ENCODE measurements around the gene GTF2H4.

GTF2H4 gene

GRCh38 chr6:30932665-30933365, 24.8 kb downstream of the GTF2H4 start:
- H3K36me3 ChIP-seq (ENCODE audit: control insufficient read depth, low read depth, low read length): no peaks in the 10 kb centered on the region
- H3K4me3 ChIP-seq (ENCODE audit: low read length): no peak overlapping the region
- H3K4me1 ChIP-seq (ENCODE audit: control insufficient read depth, low read depth, low read length): no peaks in the 10 kb centered on the region
- H3K9me3 ChIP-seq (ENCODE audit: control insufficient read depth, low read depth, low read length): peaks cover 5% of the 10 kb centered on the region
- no peaks in the 10 kb centered on the region for H3K27me3 ChIP-seq (ENCODE audit: control insufficient read depth, insufficient read depth, low read length)
- no peak overlapping the region for H3K9ac ChIP-seq (ENCODE audit: low read length)
- no peak overlapping the region for H3K27ac ChIP-seq (ENCODE audit: low read length)

GRCh38 chr6:30935018-30935417, 27.0 kb downstream of the GTF2H4 start:
- Histone ChIP-seq H3K9ac (ENCODE audit: low read length) (no peak overlapping the region), H3K27me3 (ENCODE audit: control insufficient read depth, insufficient read depth, low read length) (no peaks in the 10 kb centered on the region), H3K27ac (ENCODE audit: low read length) (no peak overlapping the region), H3K4me1 (ENCODE audit: control insufficient read depth, low read depth, low read length) (no peaks in the 10 kb centered on the region), H3K36me3 (ENCODE audit: control insufficient read depth, low read depth, low read length) (no peaks in the 10 kb centered on the region), H3K9me3 (ENCODE audit: control insufficient read depth, low read depth, low read length) (no peaks in the 10 kb centered on the region), H3K4me3 (ENCODE audit: low read length) (no peak overlapping the region)

- Histone ChIP-seq H3K27ac (ENCODE audit: low read length) (no peak overlapping the region), H3K9ac (ENCODE audit: low read length) (no peak overlapping the region), H3K27me3 (ENCODE audit: control insufficient read depth, insufficient read depth, low read length) (no peaks in the 10 kb centered on the region), H3K4me3 (ENCODE audit: low read length) (no peak overlapping the region), H3K4me1 (ENCODE audit: control insufficient read depth, low read depth, low read length) (peaks cover 7% of the 10 kb centered on the region), H3K36me3 (ENCODE audit: control insufficient read depth, low read depth, low read length) (no peaks in the 10 kb centered on the region), H3K9me3 (ENCODE audit: control insufficient read depth, low read depth, low read length) (no peaks in the 10 kb centered on the region)
Observed at GRCh38 chr6:30937265-30937664, 29.3 kb downstream of the GTF2H4 start.

- H3K27me3 ChIP-seq (ENCODE audit: control insufficient read depth, insufficient read depth, low read length): no peaks in the 10 kb centered on the region
- H3K4me3 ChIP-seq (ENCODE audit: low read length): no peak overlapping the region
- H3K36me3 ChIP-seq (ENCODE audit: control insufficient read depth, low read depth, low read length): no peaks in the 10 kb centered on the region
- H3K9me3 ChIP-seq (ENCODE audit: control insufficient read depth, low read depth, low read length): no peaks in the 10 kb centered on the region
- H3K4me1 ChIP-seq (ENCODE audit: control insufficient read depth, low read depth, low read length): peaks cover 10% of the 10 kb centered on the region
- no peak overlapping the region for H3K9ac ChIP-seq (ENCODE audit: low read length)
- H3K27ac ChIP-seq (ENCODE audit: low read length): no peak overlapping the region
Observed at GRCh38 chr6:30938730-30939129, 30.7 kb downstream of the GTF2H4 start.

GRCh38 chr6:30939473-30939872, 31.5 kb downstream of the GTF2H4 start:
- H3K36me3 ChIP-seq (ENCODE audit: control insufficient read depth, low read depth, low read length): no peaks in the 10 kb centered on the region
- H3K27me3 ChIP-seq (ENCODE audit: control insufficient read depth, insufficient read depth, low read length): no peaks in the 10 kb centered on the region
- H3K4me1 ChIP-seq (ENCODE audit: control insufficient read depth, low read depth, low read length): peaks cover 10% of the 10 kb centered on the region
- no peaks in the 10 kb centered on the region for H3K9me3 ChIP-seq (ENCODE audit: control insufficient read depth, low read depth, low read length)
- no peak overlapping the region for H3K9ac ChIP-seq (ENCODE audit: low read length)
- H3K27ac ChIP-seq (ENCODE audit: low read length): no peak overlapping the region
- H3K4me3 ChIP-seq (ENCODE audit: low read length): no peak overlapping the region

- H3K27me3 ChIP-seq (ENCODE audit: control insufficient read depth, insufficient read depth, low read length): no peaks in the 10 kb centered on the region
- no peaks in the 10 kb centered on the region for H3K9me3 ChIP-seq (ENCODE audit: control insufficient read depth, low read depth, low read length)
- H3K9ac ChIP-seq (ENCODE audit: low read length): no peak within 1 kb of the TSS
- no peaks in the 10 kb centered on the region for H3K36me3 ChIP-seq (ENCODE audit: control insufficient read depth, low read depth, low read length)
- H3K4me3 ChIP-seq (ENCODE audit: low read length): no peak within 1 kb of the TSS
- H3K4me1 ChIP-seq (ENCODE audit: control insufficient read depth, low read depth, low read length): peaks cover 10% of the 10 kb centered on the region
- H3K27ac ChIP-seq (ENCODE audit: low read length): no peak within 1 kb of the TSS
Observed at GRCh38 chr6:30940361-30940986, 32.5 kb downstream of the GTF2H4 start, which contains the start of gene MUCL3. TSS of gene MUCL3 (plus strand) at chr6:30940973. CDS start at chr6:30941000, 27 bp downstream.

- Histone ChIP-seq H3K4me3 (ENCODE audit: low read length) (peak overlapping the region; percentile 26), H3K27ac (ENCODE audit: low read length) (no peak overlapping the region), H3K4me1 (ENCODE audit: control insufficient read depth, low read depth, low read length) (peaks cover 10% of the 10 kb centered on the region), H3K27me3 (ENCODE audit: control insufficient read depth, insufficient read depth, low read length) (no peaks in the 10 kb centered on the region), H3K36me3 (ENCODE audit: control insufficient read depth, low read depth, low read length) (no peaks in the 10 kb centered on the region), H3K9me3 (ENCODE audit: control insufficient read depth, low read depth, low read length) (no peaks in the 10 kb centered on the region), H3K9ac (ENCODE audit: low read length) (no peak overlapping the region)
Observed at GRCh38 chr6:30942338-30943060, 34.5 kb downstream of the GTF2H4 start.

GRCh38 chr6:30944051-30944450, 36.0 kb downstream of the GTF2H4 start:
- H3K36me3 ChIP-seq (ENCODE audit: control insufficient read depth, low read depth, low read length): no peaks in the 10 kb centered on the region
- H3K4me1 ChIP-seq (ENCODE audit: control insufficient read depth, low read depth, low read length): peaks cover 10% of the 10 kb centered on the region
- no peaks in the 10 kb centered on the region for H3K27me3 ChIP-seq (ENCODE audit: control insufficient read depth, insufficient read depth, low read length)
- H3K27ac ChIP-seq (ENCODE audit: low read length): no peak overlapping the region
- H3K4me3 ChIP-seq (ENCODE audit: low read length): no peak overlapping the region
- H3K9me3 ChIP-seq (ENCODE audit: control insufficient read depth, low read depth, low read length): no peaks in the 10 kb centered on the region
- no peak overlapping the region for H3K9ac ChIP-seq (ENCODE audit: low read length)

- H3K27ac ChIP-seq (ENCODE audit: low read length): no peak overlapping the region
Observed at GRCh38 chr6:30945281-30945680, 37.3 kb downstream of the GTF2H4 start.

GRCh38 chr6:30947231-30947630, 39.2 kb downstream of the GTF2H4 start:
- no peak overlapping the region for H3K9ac ChIP-seq (ENCODE audit: low read length)
- peaks cover 3% of the 10 kb centered on the region for H3K4me1 ChIP-seq (ENCODE audit: control insufficient read depth, low read depth, low read length)
- H3K36me3 ChIP-seq (ENCODE audit: control insufficient read depth, low read depth, low read length): no peaks in the 10 kb centered on the region
- H3K27ac ChIP-seq (ENCODE audit: low read length): no peak overlapping the region
- H3K4me3 ChIP-seq (ENCODE audit: low read length): no peak overlapping the region
- no peaks in the 10 kb centered on the region for H3K9me3 ChIP-seq (ENCODE audit: control insufficient read depth, low read depth, low read length)
- H3K27me3 ChIP-seq (ENCODE audit: control insufficient read depth, insufficient read depth, low read length): no peaks in the 10 kb centered on the region

More at GRCh38 chr6:30945281-30945680, 37.3 kb downstream of the GTF2H4 start:
- Histone ChIP-seq H3K36me3 (ENCODE audit: control insufficient read depth, low read depth, low read length) (no peaks in the 10 kb centered on the region), H3K4me3 (ENCODE audit: low read length) (no peak overlapping the region), H3K27me3 (ENCODE audit: control insufficient read depth, insufficient read depth, low read length) (no peaks in the 10 kb centered on the region), H3K4me1 (ENCODE audit: control insufficient read depth, low read depth, low read length) (peaks cover 10% of the 10 kb centered on the region), H3K9me3 (ENCODE audit: control insufficient read depth, low read depth, low read length) (no peaks in the 10 kb centered on the region), H3K9ac (ENCODE audit: low read length) (no peak overlapping the region)

- no peak overlapping the region for H3K4me3 ChIP-seq (ENCODE audit: low read length)
- H3K27ac ChIP-seq (ENCODE audit: low read length): no peak overlapping the region
- no peaks in the 10 kb centered on the region for H3K9me3 ChIP-seq (ENCODE audit: control insufficient read depth, low read depth, low read length)
- H3K4me1 ChIP-seq (ENCODE audit: control insufficient read depth, low read depth, low read length): no peaks in the 10 kb centered on the region
- H3K27me3 ChIP-seq (ENCODE audit: control insufficient read depth, insufficient read depth, low read length): no peaks in the 10 kb centered on the region
- H3K9ac ChIP-seq (ENCODE audit: low read length): no peak overlapping the region
- no peaks in the 10 kb centered on the region for H3K36me3 ChIP-seq (ENCODE audit: control insufficient read depth, low read depth, low read length)
Observed at GRCh38 chr6:30948811-30949210, 40.8 kb downstream of the GTF2H4 start.

Data from iPS-18a (cell line).